ENCODE results near the gene ZDHHC14.
A peak's percentile ranks its signal among the peaks of the same experiment; 100 is the strongest.

The ZDHHC14 gene

DNA sequence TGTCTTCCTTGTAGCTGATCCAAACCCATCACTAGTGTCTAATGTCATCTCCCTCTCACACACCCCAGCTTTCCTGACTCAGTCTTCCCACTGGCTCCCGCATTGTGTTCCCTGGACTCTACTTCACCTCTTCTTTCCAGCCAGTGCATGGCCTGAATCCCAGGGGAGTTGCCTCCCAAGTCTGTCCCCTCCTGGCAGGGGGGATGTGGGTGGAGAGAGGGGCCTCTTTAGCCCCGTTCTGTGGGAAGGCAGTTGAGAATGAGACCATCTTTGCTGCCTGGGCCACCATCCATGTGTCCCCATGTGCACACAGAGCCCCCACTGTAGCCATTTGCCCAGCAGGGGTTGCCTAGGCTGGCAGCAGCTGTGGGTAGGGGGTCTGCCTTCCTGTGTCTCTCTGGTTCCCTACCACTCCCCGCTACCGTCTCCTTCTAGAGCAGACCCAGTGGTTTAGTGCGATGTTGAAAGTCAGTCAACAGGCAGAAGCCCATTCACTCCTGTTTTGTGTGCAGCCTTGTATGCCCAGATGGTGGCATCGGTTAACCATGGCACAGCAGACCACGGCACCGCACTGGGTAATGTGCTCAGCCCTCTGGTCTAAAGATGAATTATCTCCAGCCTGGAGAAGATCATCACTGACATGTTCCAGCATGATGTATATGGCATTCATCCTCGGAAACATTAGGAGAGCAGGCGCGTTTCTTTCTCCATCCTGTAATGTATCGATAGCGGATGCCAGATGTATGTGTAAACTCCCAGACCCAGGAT, 263.2 kb downstream of the ZDHHC14 start:
- Histone ChIP-seq H3K4me1 (ENCODE audit: insufficient read depth, low read length) (no peaks in the 10 kb centered on the region), H3K36me3 (ENCODE audit: insufficient read depth, low read length) (no peaks in the 10 kb centered on the region), H3K27me3 (ENCODE audit: control insufficient read depth in 1 of 2, insufficient read depth in 2 of 2, low read length in 2 of 2) (no peaks in the 10 kb centered on the region), H3K4me3 (ENCODE audit: low read depth in 1 of 2, low read length in 2 of 2) (no peak overlapping the region), H3K9me3 (ENCODE audit: low read length) (no peaks in the 10 kb centered on the region), H3K27ac (ENCODE audit: low read depth, low read length) (no peak overlapping the region), H3K9ac (ENCODE audit: low read length) (no peak overlapping the region)

DNA sequence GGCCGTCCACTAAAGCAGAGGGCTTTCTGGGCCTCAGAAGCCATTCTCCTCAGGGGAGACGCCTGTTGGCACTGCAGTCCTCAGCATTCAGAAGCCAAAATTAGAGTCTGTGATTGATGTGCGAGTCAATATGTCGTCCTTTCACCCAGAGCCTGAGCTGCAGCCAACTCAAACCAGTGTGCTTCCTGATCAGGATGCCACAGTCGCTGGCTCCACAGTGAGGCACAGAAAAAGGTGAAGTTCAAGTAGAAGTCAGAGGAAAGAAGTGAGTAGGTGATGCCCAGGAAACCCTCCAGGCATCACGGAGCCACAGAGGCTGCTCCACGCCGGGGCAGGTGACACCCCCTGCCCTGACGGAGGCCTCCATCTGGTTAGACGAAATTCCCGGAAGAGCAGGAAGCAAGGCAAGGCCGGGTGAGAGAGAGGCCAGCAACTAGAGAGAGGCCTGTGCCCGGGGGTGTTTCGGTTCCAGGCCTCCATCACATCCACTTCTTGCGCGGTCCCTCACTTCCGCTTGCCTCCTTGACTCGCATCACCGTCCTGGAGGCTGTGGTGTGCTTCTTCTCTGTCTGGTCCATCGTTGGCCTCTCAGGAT, 264.3 kb downstream of the ZDHHC14 start:
- H3K9me3 ChIP-seq (ENCODE audit: low read length) = no peaks in the 10 kb centered on the region
- H3K4me3 ChIP-seq (ENCODE audit: low read depth in 1 of 2, low read length in 2 of 2) = no peak overlapping the region
- peaks cover 8% of the 10 kb centered on the region for H3K4me1 ChIP-seq (ENCODE audit: insufficient read depth, low read length)
- no peak overlapping the region for H3K27ac ChIP-seq (ENCODE audit: low read depth, low read length)
- no peak overlapping the region for H3K9ac ChIP-seq (ENCODE audit: low read length)
- H3K36me3 ChIP-seq (ENCODE audit: insufficient read depth, low read length) = no peaks in the 10 kb centered on the region
- no peaks in the 10 kb centered on the region for H3K27me3 ChIP-seq (ENCODE audit: control insufficient read depth in 1 of 2, insufficient read depth in 2 of 2, low read length in 2 of 2)

DNA sequence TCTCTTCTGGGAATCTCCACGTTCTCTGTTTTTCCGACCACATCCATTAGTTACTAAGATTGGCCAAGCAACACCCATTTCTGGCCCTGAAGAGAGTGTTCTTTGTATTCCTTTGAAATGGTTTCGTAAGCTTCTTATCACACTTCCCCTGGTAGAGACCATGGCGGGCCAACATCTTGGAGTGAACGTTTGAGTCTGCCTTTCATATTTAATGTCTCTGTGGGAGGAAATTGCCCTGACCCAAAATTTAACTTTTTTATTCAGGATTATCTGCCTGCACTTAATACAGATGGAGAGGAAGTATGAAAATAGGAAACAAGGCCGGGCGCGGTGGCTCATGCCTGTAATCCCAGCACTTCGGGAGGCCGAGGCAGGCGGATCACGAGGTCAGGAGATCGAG, 265.0 kb downstream of the ZDHHC14 start:
- Histone ChIP-seq H3K36me3 (ENCODE audit: insufficient read depth, low read length) (no peaks in the 10 kb centered on the region), H3K4me1 (ENCODE audit: insufficient read depth, low read length) (peaks cover 12% of the 10 kb centered on the region), H3K9ac (ENCODE audit: low read length) (no peak overlapping the region), H3K27ac (ENCODE audit: low read depth, low read length) (no peak overlapping the region), H3K4me3 (ENCODE audit: low read depth in 1 of 2, low read length in 2 of 2) (no peak overlapping the region), H3K27me3 (ENCODE audit: control insufficient read depth in 1 of 2, insufficient read depth in 2 of 2, low read length in 2 of 2) (no peaks in the 10 kb centered on the region), H3K9me3 (ENCODE audit: low read length) (no peaks in the 10 kb centered on the region)

DNA sequence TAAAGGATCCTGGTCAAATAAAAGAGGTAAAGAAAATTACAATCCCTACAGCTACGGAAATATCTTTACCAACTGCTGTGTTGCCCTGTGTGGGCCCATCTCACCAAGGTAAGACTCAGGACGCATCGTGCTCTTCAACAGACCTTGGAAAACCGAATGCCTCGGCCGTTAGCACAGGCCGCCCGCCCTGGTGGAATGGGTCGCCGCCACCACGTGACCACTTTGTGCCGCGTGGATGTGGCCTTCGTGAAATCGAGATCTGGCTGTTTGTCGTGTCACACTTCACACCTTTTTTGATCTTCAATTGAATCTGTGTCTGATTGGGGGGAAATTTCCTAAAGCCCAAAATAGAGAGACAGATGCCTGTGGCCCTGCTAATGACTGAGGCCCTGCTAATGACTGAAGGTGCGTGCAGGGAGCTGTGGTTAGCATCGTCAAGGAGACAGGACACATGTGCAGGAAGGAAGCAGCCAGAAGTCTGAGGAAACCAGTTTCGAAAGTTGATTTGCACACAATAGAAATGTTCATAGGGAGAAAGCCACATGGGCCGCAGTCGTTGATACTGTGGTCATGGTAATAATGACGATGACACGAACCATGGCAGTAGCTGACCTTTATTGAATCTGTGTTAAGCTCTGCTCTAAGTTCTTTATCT, 266.4 kb downstream of the ZDHHC14 start:
- Histone ChIP-seq H3K9me3 (ENCODE audit: low read length) (no peaks in the 10 kb centered on the region), H3K9ac (ENCODE audit: low read length) (no peak overlapping the region), H3K27me3 (ENCODE audit: control insufficient read depth in 1 of 2, insufficient read depth in 2 of 2, low read length in 2 of 2) (no peaks in the 10 kb centered on the region), H3K4me1 (ENCODE audit: insufficient read depth, low read length) (peaks cover 12% of the 10 kb centered on the region), H3K36me3 (ENCODE audit: insufficient read depth, low read length) (no peaks in the 10 kb centered on the region), H3K27ac (ENCODE audit: low read depth, low read length) (no peak overlapping the region), H3K4me3 (ENCODE audit: low read depth in 1 of 2, low read length in 2 of 2) (no peak overlapping the region)

DNA sequence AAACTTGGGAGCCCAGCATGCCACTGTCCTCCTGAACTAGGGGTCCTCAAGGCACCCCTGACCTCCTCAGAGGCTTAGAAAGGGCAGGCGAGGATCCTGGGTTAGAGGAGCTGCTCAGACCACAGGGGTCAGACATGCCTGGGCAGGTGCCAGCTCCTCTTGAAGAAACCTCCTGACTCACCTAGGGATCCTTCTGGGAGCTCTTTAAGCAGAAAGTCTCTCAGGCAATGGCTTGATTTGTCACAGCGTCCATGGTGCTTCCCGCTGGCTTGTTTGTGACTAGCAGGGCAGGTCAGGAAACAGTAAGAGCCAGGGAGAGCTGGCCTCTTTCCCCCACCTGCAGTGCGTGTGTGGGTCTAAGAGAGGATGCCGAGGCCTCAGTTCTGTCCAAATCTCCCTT, 267.6 kb downstream of the ZDHHC14 start:
- H3K4me1 ChIP-seq (ENCODE audit: insufficient read depth, low read length) = peaks cover 12% of the 10 kb centered on the region
- H3K27me3 ChIP-seq (ENCODE audit: control insufficient read depth in 1 of 2, insufficient read depth in 2 of 2, low read length in 2 of 2) = no peaks in the 10 kb centered on the region
- no peak overlapping the region for H3K9ac ChIP-seq (ENCODE audit: low read length)
- no peaks in the 10 kb centered on the region for H3K9me3 ChIP-seq (ENCODE audit: low read length)
- H3K4me3 ChIP-seq (ENCODE audit: low read depth in 1 of 2, low read length in 2 of 2) = no peak overlapping the region
- H3K36me3 ChIP-seq (ENCODE audit: insufficient read depth, low read length) = no peaks in the 10 kb centered on the region
- no peak overlapping the region for H3K27ac ChIP-seq (ENCODE audit: low read depth, low read length)

DNA sequence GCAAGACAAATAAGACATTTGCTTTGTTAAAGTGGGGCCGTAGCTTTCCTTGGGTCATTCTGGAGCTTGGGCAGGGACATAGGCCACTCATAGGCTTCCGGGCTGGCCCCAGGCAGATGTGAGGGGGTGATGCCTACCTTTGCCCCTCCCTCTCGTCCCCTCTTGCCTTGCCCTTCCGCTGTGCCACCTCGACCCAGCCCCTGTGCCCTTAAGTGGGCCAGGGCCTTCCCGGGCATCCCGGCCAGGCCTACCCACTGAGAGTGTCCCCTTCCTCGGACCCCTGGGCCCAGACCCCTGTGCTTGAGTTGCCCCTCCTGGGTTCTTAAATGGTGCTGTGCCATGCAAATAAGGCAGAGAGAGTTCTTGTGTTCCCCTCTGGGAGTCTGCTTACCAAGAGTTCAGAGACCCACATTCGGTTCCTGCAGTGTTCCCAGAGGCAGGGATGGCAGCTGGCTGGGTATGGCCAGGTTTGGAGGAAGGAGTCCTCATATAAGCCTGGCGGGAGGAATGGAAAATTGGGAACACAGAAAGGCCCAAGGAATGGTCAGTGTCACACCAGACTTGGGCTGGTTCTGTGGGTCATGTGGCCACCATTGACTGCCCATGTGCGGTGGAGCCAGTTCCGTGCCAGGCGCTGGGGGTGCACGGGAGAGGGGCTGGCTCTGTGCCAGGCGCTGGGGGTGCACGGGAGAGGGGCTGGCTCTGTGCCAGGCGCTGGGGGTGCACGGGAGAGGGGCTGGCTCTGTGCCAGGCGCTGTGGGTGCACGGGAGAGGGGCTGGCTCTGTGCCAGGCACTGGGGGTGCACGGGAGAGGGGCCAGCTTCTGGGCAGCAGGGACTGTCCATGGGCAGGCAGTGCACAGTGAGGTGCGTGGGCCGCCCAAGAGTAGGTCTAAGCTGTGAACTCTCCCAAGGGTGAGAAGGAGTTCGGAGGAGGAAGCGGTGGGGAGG, 268.6 kb downstream of the ZDHHC14 start:
- peaks cover 12% of the 10 kb centered on the region for H3K4me1 ChIP-seq (ENCODE audit: insufficient read depth, low read length)
- H3K9ac ChIP-seq (ENCODE audit: low read length) = no peak overlapping the region
- H3K9me3 ChIP-seq (ENCODE audit: low read length) = no peaks in the 10 kb centered on the region
- H3K27me3 ChIP-seq (ENCODE audit: control insufficient read depth in 1 of 2, insufficient read depth in 2 of 2, low read length in 2 of 2) = no peaks in the 10 kb centered on the region
- no peaks in the 10 kb centered on the region for H3K36me3 ChIP-seq (ENCODE audit: insufficient read depth, low read length)
- peak overlapping the region in 1 of 2 donors; percentile 54 for H3K4me3 ChIP-seq (ENCODE audit: low read depth in 1 of 2, low read length in 2 of 2)
- peak overlapping the region; percentile 19 for H3K27ac ChIP-seq (ENCODE audit: low read depth, low read length)

DNA sequence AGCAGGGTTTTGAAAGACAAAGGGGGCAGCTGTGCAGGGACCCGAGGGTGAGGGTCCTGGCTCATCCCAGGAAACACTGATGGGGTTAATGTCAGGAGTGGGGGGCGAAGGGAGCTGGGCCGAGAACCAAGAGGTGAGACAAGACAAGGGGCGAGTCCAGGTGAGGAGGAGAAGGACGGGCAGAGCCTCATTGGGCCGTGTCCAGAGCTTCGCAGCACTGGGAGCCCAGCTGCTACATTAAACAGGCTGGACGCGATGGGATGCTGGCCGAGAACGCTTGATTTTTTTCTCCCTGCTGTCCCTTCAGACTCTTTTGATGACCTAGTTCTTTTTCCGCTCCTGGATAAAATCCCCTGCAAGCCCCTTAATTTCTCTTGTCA, 269.3 kb downstream of the ZDHHC14 start:
- Histone ChIP-seq H3K4me3 (ENCODE audit: low read depth in 1 of 2, low read length in 2 of 2) (peak overlapping the region in 1 of 2 donors; percentile 54), H3K27ac (ENCODE audit: low read depth, low read length) (peak overlapping the region; percentile 19), H3K9ac (ENCODE audit: low read length) (no peak overlapping the region), H3K27me3 (ENCODE audit: control insufficient read depth in 1 of 2, insufficient read depth in 2 of 2, low read length in 2 of 2) (no peaks in the 10 kb centered on the region), H3K4me1 (ENCODE audit: insufficient read depth, low read length) (peaks cover 12% of the 10 kb centered on the region), H3K9me3 (ENCODE audit: low read length) (no peaks in the 10 kb centered on the region), H3K36me3 (ENCODE audit: insufficient read depth, low read length) (no peaks in the 10 kb centered on the region)

DNA sequence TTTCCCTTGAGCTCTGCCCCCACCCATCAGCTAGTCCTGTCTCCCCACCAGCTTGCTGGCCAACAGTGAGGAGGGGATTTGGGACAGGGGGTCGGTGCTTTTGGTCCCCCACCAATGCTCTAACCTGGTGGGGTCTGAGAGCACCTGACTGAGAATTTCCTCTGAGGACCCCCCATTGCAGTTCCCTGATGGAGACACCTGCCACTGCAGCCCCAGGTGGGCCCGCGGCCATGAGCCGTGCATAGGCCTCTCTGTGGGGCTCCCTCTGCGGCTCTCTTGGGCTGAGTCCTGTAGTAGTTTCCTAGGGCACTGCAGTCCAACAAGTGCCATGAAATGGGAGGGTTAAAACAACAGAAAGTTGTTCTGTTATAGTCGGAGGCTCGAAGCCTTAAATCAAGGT, 269.8 kb downstream of the ZDHHC14 start:
- no peaks in the 10 kb centered on the region for H3K9me3 ChIP-seq (ENCODE audit: low read length)
- peaks cover 12% of the 10 kb centered on the region for H3K4me1 ChIP-seq (ENCODE audit: insufficient read depth, low read length)
- peak overlapping the region in 1 of 2 donors; percentile 54 for H3K4me3 ChIP-seq (ENCODE audit: low read depth in 1 of 2, low read length in 2 of 2)
- no peaks in the 10 kb centered on the region for H3K36me3 ChIP-seq (ENCODE audit: insufficient read depth, low read length)
- no peak overlapping the region for H3K9ac ChIP-seq (ENCODE audit: low read length)
- H3K27ac ChIP-seq (ENCODE audit: low read depth, low read length) = no peak overlapping the region
- H3K27me3 ChIP-seq (ENCODE audit: control insufficient read depth in 1 of 2, insufficient read depth in 2 of 2, low read length in 2 of 2) = no peaks in the 10 kb centered on the region

DNA sequence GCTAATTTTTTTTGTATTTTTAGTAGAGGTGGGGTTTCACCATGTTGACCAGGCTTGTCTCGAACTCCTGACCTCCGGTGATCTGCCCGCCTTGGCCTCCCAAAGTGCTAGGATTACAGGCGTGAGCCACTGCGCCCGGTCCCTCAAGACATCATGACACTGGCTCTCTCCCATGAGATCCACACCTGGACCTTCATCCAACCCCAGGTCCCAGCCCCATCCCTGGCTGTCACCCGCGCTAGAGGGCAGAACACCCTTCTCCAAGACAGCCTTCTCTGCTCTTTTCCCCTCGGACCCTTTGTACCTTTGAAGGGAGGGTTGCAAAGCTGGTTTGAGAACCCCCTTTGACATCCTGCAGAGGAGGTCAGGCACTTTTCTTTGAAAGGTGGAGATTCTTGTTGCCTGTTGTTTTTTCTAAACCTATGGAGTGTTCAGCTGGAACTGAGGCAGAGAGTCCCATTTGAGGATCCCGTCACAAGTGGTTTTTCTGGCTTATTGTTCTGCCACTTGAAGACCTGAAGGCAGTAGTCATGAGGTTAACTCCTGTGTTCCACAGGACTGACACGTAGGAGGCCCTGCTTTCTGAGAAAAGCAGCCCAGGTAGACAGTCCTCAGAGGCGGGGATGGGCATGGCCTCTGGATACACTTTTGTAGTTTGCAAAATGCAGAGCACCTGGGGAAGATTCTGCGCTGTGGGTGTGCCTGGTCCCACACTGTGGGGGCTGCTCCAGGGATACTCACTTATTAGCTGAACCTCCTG, 270.9 kb downstream of the ZDHHC14 start:
- Histone ChIP-seq H3K4me1 (ENCODE audit: insufficient read depth, low read length) (peaks cover 12% of the 10 kb centered on the region), H3K9me3 (ENCODE audit: low read length) (no peaks in the 10 kb centered on the region), H3K9ac (ENCODE audit: low read length) (no peak overlapping the region), H3K27ac (ENCODE audit: low read depth, low read length) (no peak overlapping the region), H3K4me3 (ENCODE audit: low read depth in 1 of 2, low read length in 2 of 2) (no peak overlapping the region), H3K36me3 (ENCODE audit: insufficient read depth, low read length) (no peaks in the 10 kb centered on the region), H3K27me3 (ENCODE audit: control insufficient read depth in 1 of 2, insufficient read depth in 2 of 2, low read length in 2 of 2) (no peaks in the 10 kb centered on the region)

DNA sequence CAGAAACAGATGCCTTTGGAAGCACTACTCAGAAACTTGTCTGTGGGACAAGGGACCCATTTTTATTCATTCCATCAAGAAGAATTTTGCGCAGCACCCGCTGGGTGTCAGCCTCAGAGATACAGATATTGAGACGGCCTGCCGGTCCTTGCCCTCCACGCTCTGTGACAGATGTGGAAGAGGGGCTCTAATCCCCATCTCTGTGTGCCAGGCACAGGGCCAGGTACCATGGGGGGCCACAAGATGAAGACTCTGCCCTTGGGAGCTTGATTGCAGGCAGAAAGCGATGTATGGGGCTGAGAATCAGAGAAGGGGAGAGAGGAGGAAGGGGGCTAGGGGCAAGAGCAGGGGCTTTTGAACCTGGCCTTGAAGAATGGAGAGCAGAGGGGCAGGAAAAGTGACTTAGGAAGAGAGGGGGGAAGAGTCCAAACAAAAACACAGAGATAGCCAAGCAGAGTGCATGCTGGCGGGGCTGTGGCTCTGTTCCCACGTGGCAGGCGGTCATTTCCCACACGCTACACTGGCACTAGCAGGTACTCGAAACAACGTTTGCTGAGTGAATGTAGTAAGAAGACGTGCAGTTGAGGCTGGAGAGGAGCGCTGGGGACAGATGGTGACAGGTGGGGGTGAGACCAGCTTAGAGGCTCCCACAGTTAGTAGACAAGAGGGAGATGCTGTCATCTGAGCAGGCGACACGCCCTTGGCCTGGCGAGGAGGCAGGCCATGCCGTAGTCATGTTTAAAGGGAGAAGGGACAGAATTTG, 271.8 kb downstream of the ZDHHC14 start:
- no peaks in the 10 kb centered on the region for H3K36me3 ChIP-seq (ENCODE audit: insufficient read depth, low read length)
- H3K27ac ChIP-seq (ENCODE audit: low read depth, low read length) = no peak overlapping the region
- no peaks in the 10 kb centered on the region for H3K27me3 ChIP-seq (ENCODE audit: control insufficient read depth in 1 of 2, insufficient read depth in 2 of 2, low read length in 2 of 2)
- no peak overlapping the region for H3K4me3 ChIP-seq (ENCODE audit: low read depth in 1 of 2, low read length in 2 of 2)
- no peaks in the 10 kb centered on the region for H3K9me3 ChIP-seq (ENCODE audit: low read length)
- H3K4me1 ChIP-seq (ENCODE audit: insufficient read depth, low read length) = peaks cover 12% of the 10 kb centered on the region
- no peak overlapping the region for H3K9ac ChIP-seq (ENCODE audit: low read length)

All from muscle layer of colon (tissue), 2 donors.